GM12872 (cell line): ENCODE results near the gene CRIP2.

Experiments used
- CTCF ChIP-seq: IDR thresholded peaks from 3 replicates; pipeline ENCODE4 v1.5.1; 2011; ENCODE audit warnings: low read depth, mild to moderate bottlenecking, low read length, moderate library complexity; ENCODE audit not compliant: insufficient read depth

Gene CRIP2

GRCh38 chr14:105450123-105450505 lies 24.5 kb upstream of the CRIP2 start:
- no peak for TF ChIP-seq CTCF

GRCh38 chr14:105450864-105451720 lies 23.5 kb upstream of the CRIP2 start:
- no peak for TF ChIP-seq CTCF

GRCh38 chr14:105452963-105453362 lies 21.7 kb upstream of the CRIP2 start:
- TF ChIP-seq CTCF = no peak

- TF ChIP-seq CTCF = no peak
These were observed 20.8 kb upstream of the CRIP2 start for GRCh38 chr14:105453847-105454246.

- TF ChIP-seq CTCF = no peak
These were observed 19.5 kb upstream of the CRIP2 start for GRCh38 chr14:105455086-105455640.

GRCh38 chr14:105455766-105456660 lies 18.6 kb upstream of the CRIP2 start:
- TF ChIP-seq CTCF = no peak
